HCT116 (cell line): ENCODE measurements around the gene IGFBPL1. TPM values are rescaled to one million over a fixed set of nuclear protein-coding genes. Genes with fewer than 3 reads are reported as not detected.

Source experiments
- ATAC-seq: fragments of 200-7000 bp; cut with Tn5 transposase; 2 replicates; pipeline ENCODE4 v1.9.1; 2020; ENCODE audit warnings: mild to moderate bottlenecking, moderate library complexity
- BruUV-seq: library from RNA; stranded (reverse); fragments of 400-500 nt; replicated peaks from 2 replicates; lab custom pipeline; 2021; lab: Mats Ljungman, UMichigan
- CTCF ChIA-PET: fragments of 300-600 bp; sonication (Branson Sonifier 250); formaldehyde crosslinking; loops from one replicate; lab custom pipeline; 2021; ENCODE audit warnings: antibody characterized with exemption; lab: Charles Lee
- POLR2A ChIA-PET: fragments of 300-600, 350-600 bp; sonication (Branson Sonifier 250); formaldehyde crosslinking; loops from one replicate; lab custom pipeline; 2021; ENCODE audit warnings: antibody characterized with exemption; lab: Charles Lee
- RAD21 ChIA-PET, 2 experiments: fragments of 300-600 bp; sonication (Branson Sonifier 250); formaldehyde crosslinking; loops; one replicate each; lab custom pipeline; 2023; ENCODE audit warnings: low total read pairs in 2 of 2; ENCODE audit not compliant: uncharacterized antibody in 2 of 2, unreplicated experiment in 2 of 2, low non-redundant PET in 1 of 2; lab: Charles Lee
- DNase-seq: peaks from one replicate; pipeline ENCODE4 v3.0.0-alpha.2; 2010; ENCODE audit warnings: low read depth, low spot score
- H2AFZ ChIP-seq: fragments of 200-600 bp; shearing (Covaris generic), sonication (generic); 2 replicates; pipeline ENCODE4 v1.6.1; 2017; ENCODE audit warnings: low read depth, mixed run types, mixed read lengths, antibody characterized with exemption, low read length; ENCODE audit not compliant: poor library complexity, severe bottlenecking
- H3K27ac ChIP-seq: 2 replicates; pipeline ENCODE4 v1.5.1; 2012; ENCODE audit warnings: low read depth, low read length
- H3K27me3 ChIP-seq: fragments of 200-600 bp; sonication (generic); 2 replicates; pipeline ENCODE4 v1.6.1; 2016; ENCODE audit warnings: mixed run types, low read length, mixed read lengths; ENCODE audit not compliant: insufficient read depth
- H3K36me3 ChIP-seq, 2 experiments: fragments of 200-500 bp in 1 of 2; fragments of 200-600 bp in 1 of 2; sonication (Bioruptor generic) in 1 of 2; sonication (generic) in 1 of 2; 2 replicates each; pipeline versions ENCODE4 v1.5.1 to v1.6.1; 2014 to 2016; ENCODE audit warnings: low read length in 2 of 2, inconsistent platforms in 1 of 2, mixed read lengths in 1 of 2, mixed run types in 1 of 2; ENCODE audit not compliant: insufficient read depth in 2 of 2, control insufficient read depth in 1 of 2
- H3K4me1 ChIP-seq, 2 experiments: fragments of 200-600 bp in 1 of 2; sonication (generic) in 1 of 2; 2 replicates each; pipeline versions ENCODE4 v1.5.1 to v1.6.1; 2012 to 2017; ENCODE audit warnings: low read length in 2 of 2, inconsistent platforms in 1 of 2, mild to moderate bottlenecking in 1 of 2, mixed read lengths in 1 of 2, mixed run types in 1 of 2, moderate library complexity in 1 of 2; ENCODE audit not compliant: insufficient read depth in 2 of 2, control insufficient read depth in 1 of 2
- H3K4me2 ChIP-seq: fragments of 200-600 bp; sonication (generic); 2 replicates; pipeline ENCODE4 v1.6.1; 2017; ENCODE audit warnings: mixed run types, low read length, mixed read lengths
- H3K4me3 ChIP-seq, 2 experiments: fragments of 200-600 bp in 1 of 2; sonication (generic) in 1 of 2; replicated peaks in 1 of 2; 2 replicates each; pipeline ENCODE4 v1.5.1; 2011 to 2016; ENCODE audit warnings: low read length in 2 of 2, control low read depth in 1 of 2, low read depth in 1 of 2, mild to moderate bottlenecking in 1 of 2, mixed read lengths in 1 of 2, mixed run types in 1 of 2
- H3K79me2 ChIP-seq: fragments of 200-600 bp; sonication (generic); 2 replicates; pipeline ENCODE4 v1.6.1; 2017; ENCODE audit warnings: mild to moderate bottlenecking, mixed run types, low read length, moderate library complexity, mixed read lengths; ENCODE audit not compliant: insufficient read depth
- H3K9ac ChIP-seq: fragments of 200-600 bp; sonication (generic); 2 replicates; pipeline ENCODE4 v1.6.1; 2016; ENCODE audit warnings: low read length, mixed read lengths
- H3K9me2 ChIP-seq: fragments of 200-600 bp; sonication (generic), shearing (Covaris generic); 2 replicates; pipeline ENCODE4 v1.6.1; 2017; ENCODE audit warnings: mixed run types, mild to moderate bottlenecking, moderate library complexity; ENCODE audit not compliant: insufficient read depth
- H3K9me3 ChIP-seq, 2 experiments: fragments of 200-500 bp in 1 of 2; fragments of 200-600 bp in 1 of 2; sonication (Bioruptor generic) in 1 of 2; sonication (generic) in 1 of 2; 2 replicates each; pipeline ENCODE4 v1.6.1; 2014 to 2017; ENCODE audit warnings: low read length in 2 of 2, mixed read lengths in 2 of 2, inconsistent platforms in 1 of 2, low read depth in 1 of 2, mild to moderate bottlenecking in 1 of 2, mixed run types in 1 of 2, moderate library complexity in 1 of 2; ENCODE audit not compliant: control insufficient read depth in 1 of 2, insufficient read depth in 1 of 2
- H4K20me1 ChIP-seq: fragments of 200-600 bp; sonication (generic), shearing (Covaris generic); 2 replicates; pipeline ENCODE4 v1.6.1; 2017; ENCODE audit warnings: mixed run types, mild to moderate bottlenecking, moderate library complexity; ENCODE audit not compliant: insufficient read depth
- ATF3 ChIP-seq: IDR thresholded peaks from 2 replicates; pipeline ENCODE4 v1.6.1; 2012
- CEBPB ChIP-seq: IDR thresholded peaks from 2 replicates; pipeline ENCODE4 v1.6.1; 2012; ENCODE audit warnings: low read depth
- CTCF ChIP-seq, 3 experiments: fragments of 200-600 bp in 1 of 3; sonication (generic) in 1 of 3; IDR thresholded peaks in 2 of 3; conservative IDR thresholded peaks in 1 of 3; 2 replicates each; pipeline ENCODE4 v1.5.1; 2012 to 2017; ENCODE audit warnings: low read depth in 2 of 3, low read length in 2 of 3, antibody characterized with exemption in 1 of 3, borderline replicate concordance in 1 of 3, control low read depth in 1 of 3, mild to moderate bottlenecking in 1 of 3, mixed read lengths in 1 of 3, mixed run types in 1 of 3, moderate library complexity in 1 of 3; ENCODE audit not compliant: insufficient read depth in 1 of 3
- EZH2phosphoT487 ChIP-seq: fragments of 200-600 bp; IDR thresholded peaks from 2 replicates; pipeline ENCODE4 v1.6.1; 2018; ENCODE audit warnings: antibody characterized with exemption, borderline replicate concordance
- JUND ChIP-seq: IDR thresholded peaks from 2 replicates; pipeline ENCODE4 v1.6.1; 2012
- POLR2A ChIP-seq: IDR thresholded peaks from 2 replicates; pipeline ENCODE4 v1.7.0; 2011; ENCODE audit warnings: borderline replicate concordance; ENCODE audit not compliant: insufficient read depth, insufficient read length; ENCODE audit errors: extremely low read depth
- POLR2AphosphoS5 ChIP-seq: IDR thresholded peaks from 2 replicates; pipeline ENCODE4 v1.6.1; 2011; ENCODE audit warnings: mild to moderate bottlenecking, low read depth, low read length, moderate library complexity
- RAD21 ChIP-seq: IDR thresholded peaks from 2 replicates; pipeline ENCODE4 v1.6.1; 2012; ENCODE audit warnings: low read depth, mild to moderate bottlenecking
- REST ChIP-seq: IDR thresholded peaks from 2 replicates; pipeline ENCODE4 v1.6.1; 2012; ENCODE audit warnings: low read depth
- SIN3A ChIP-seq: IDR thresholded peaks from 2 replicates; pipeline ENCODE4 v1.6.1; 2012; ENCODE audit warnings: low read depth
- YY1 ChIP-seq: IDR thresholded peaks from 2 replicates; pipeline ENCODE4 v1.6.1; 2011; ENCODE audit warnings: low read length, low read depth, moderate library complexity, mild to moderate bottlenecking; ENCODE audit not compliant: insufficient replicate concordance; ENCODE audit errors: extremely low read depth
- ZBTB33 ChIP-seq: IDR thresholded peaks from 2 replicates; pipeline ENCODE4 v1.6.1; 2011; ENCODE audit warnings: mild to moderate bottlenecking, low read length, moderate library complexity; ENCODE audit not compliant: insufficient replicate concordance; ENCODE audit errors: extremely low read depth
- ZFX ChIP-seq: fragments of 450-650 bp; IDR thresholded peaks from 2 replicates; pipeline ENCODE4 v1.6.1; 2017
- intact Hi-C: fragments of 100-400 bp; cut with micrococcal nuclease; formaldehyde crosslinking; loops from 2 replicates; pipeline ENCODE4 v1.10.0; 2022
- total RNA-seq: library from RNA; stranded (reverse); gene quantifications from one replicate; pipeline ENCODE4 v1.2.1, GENCODE V29; 2021; ENCODE audit not compliant: unreplicated experiment

IGFBPL1 gene
- total RNA-seq, 1 experiment from 2014 or later: not detected

GRCh38 chr9:38440516-38440915 is 16.3 kb upstream of the IGFBPL1 start:
- H2AFZ ChIP-seq: no peak overlapping the region
- CTCF ChIA-PET: no interaction called here
- H3K36me3 ChIP-seq: no peaks in the 10 kb centered on the region
- no peak overlapping the region for H3K27ac ChIP-seq
- H3K4me2 ChIP-seq: no peak overlapping the region
- no peaks in the 10 kb centered on the region for H4K20me1 ChIP-seq
- peaks cover 0 to 8% of the 10 kb centered on the region in 2 experiments; a peak in 1 of 4 replicates for H3K9me3 ChIP-seq
- RAD21 ChIA-PET: no interaction called here
- ATAC-seq: no peak
- H3K27me3 ChIP-seq: no peaks in the 10 kb centered on the region; the same call in 1 of the 2 replicates
- no peaks in the 10 kb centered on the region for H3K79me2 ChIP-seq
- no peak for DNase-seq
- TF ChIP-seq POLR2A (no peak), ZFX (no peak), RAD21 (no peak), CTCF (IDR thresholded peaks at IDR 0.05 in 2 of 3, conservative IDR thresholded peaks at IDR 0.05 in 1 of 3; ENCODE audit: borderline replicate concordance in 1 of 3, insufficient read depth in 1 of 3, low read depth in 2 of 3, low read length in 2 of 3) (no peak), YY1 (no peak), CEBPB (no peak), ZBTB33 (no peak), REST (no peak), POLR2AphosphoS5 (no peak), EZH2phosphoT487 (no peak), JUND (no peak), ATF3 (no peak), SIN3A (no peak)
- H3K4me1 ChIP-seq: peaks cover 0 to 9% of the 10 kb centered on the region in 2 experiments; a peak in 1 of 4 replicates
- H3K9me2 ChIP-seq: no peaks in the 10 kb centered on the region
- intact Hi-C loops: no loop called here
- no TSS peak for BruUV-seq
- H3K4me3 ChIP-seq: no peak overlapping the region
- no peak overlapping the region for H3K9ac ChIP-seq
- POLR2A ChIA-PET: no interaction called here
